Naive thymus-derived CD8-positive, alpha-beta T cell (primary cell): Measurements from ENCODE around the gene ACBD6. TPM values are rescaled to one million over a fixed set of nuclear protein-coding genes. Genes with fewer than 3 reads are reported as not detected.

Experiments used
- ATAC-seq, 2 donors: fragments of 150-1000 bp; cut with Tn5 transposase in 1 of 2; sonication (Bioruptor Pico), chemical (Tn5 transposase) in 1 of 2; 1 replicate in 1 of 2; 2 replicates in 1 of 2; pipeline ENCODE4 v1.10.0; 2021; ENCODE audit warnings: mild to moderate bottlenecking in 2 of 2, moderate library complexity in 2 of 2
- POLR2A ChIA-PET: fragments of 350-600 bp; sonication (Branson Sonifier 250); formaldehyde crosslinking; loops from one replicate; lab custom pipeline; 2021; ENCODE audit warnings: antibody characterized with exemption; lab: Charles Lee
- DNase-seq, 10 donors: peaks; one replicate each; pipeline versions ENCODE4 v3.0.0 to v3.0.0-alpha.2; 2020 to 2022
- H3K27ac Mint-ChIP-seq, 10 donors: one replicate each; pipeline ENCODE4 v1.8.0; 2020 to 2022; ENCODE audit warnings: mild to moderate bottlenecking in 10 of 10, mixed read lengths in 10 of 10, moderate library complexity in 4 of 10, inconsistent platforms in 1 of 10
- H3K27me3 Mint-ChIP-seq, 5 donors: one replicate each; pipeline ENCODE4 v1.8.0; 2021 to 2022; ENCODE audit warnings: mixed read lengths in 5 of 5
- H3K36me3 Mint-ChIP-seq, 3 donors: one replicate each; pipeline ENCODE4 v1.8.0; 2020 to 2022; ENCODE audit warnings: mixed read lengths in 3 of 3, mild to moderate bottlenecking in 2 of 3, inconsistent platforms in 1 of 3
- H3K4me1 Mint-ChIP-seq, 4 donors: one replicate each; pipeline ENCODE4 v1.8.0; 2021 to 2022; ENCODE audit warnings: mixed read lengths in 4 of 4
- H3K4me3 Mint-ChIP-seq, 10 donors: one replicate each; pipeline ENCODE4 v1.8.0; 2020 to 2022; ENCODE audit warnings: mild to moderate bottlenecking in 10 of 10, mixed read lengths in 10 of 10, moderate library complexity in 6 of 10, inconsistent platforms in 1 of 10
- H3K9me3 Mint-ChIP-seq, 9 donors: one replicate each; pipeline ENCODE4 v1.8.0; 2020 to 2022; ENCODE audit warnings: mixed read lengths in 9 of 9, mild to moderate bottlenecking in 3 of 9, inconsistent platforms in 1 of 9, moderate library complexity in 1 of 9
- polyA plus RNA-seq, 3 donors: library from polyadenylated mRNA; unstranded; fragments of 300-500 nt; fragmentation: Illumina TruSeq; gene quantifications; one replicate each; pipeline ENCODE4 v1.2.3, GENCODE V29; 2021
- total RNA-seq, 8 experiments: library from RNA in 2 of 8; stranded (reverse) in 2 of 8; gene quantifications; one replicate each; pipeline ENCODE4 v1.2.3 and lab custom pipeline; 2021 to 2026

The ACBD6 gene
- total and polyA plus RNA-seq, 5 experiments from 2014 or later: 45.8 to 63.6 (median 46.4) TPM

GRCh38 chr1:180277476-180278193, 224.7 kb downstream of the ACBD6 start:
- POLR2A ChIA-PET: no interaction called here
- peak overlapping the region in 1 of 10 donors; percentile 43 for H3K27ac Mint-ChIP-seq

DNA sequence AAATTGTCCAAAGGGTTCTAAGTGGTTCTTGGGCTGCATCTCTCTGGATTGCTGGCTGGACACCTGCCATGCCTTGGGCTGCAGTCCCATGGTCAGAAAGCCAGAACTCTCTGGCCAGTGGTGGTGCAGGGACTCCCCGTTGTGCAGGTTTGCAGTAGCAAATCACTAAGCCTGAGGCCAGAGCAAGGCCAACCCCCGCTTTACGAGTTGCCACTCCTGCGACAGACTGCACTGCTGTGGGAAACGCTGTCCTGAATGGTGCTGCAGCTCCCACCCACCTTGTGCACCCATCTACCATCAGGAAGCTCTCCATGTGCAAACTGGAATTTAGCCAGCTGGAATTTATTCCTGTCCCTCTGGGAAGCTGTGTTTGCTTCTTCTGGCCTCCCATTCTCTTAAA, 226.7 kb downstream of the ACBD6 start:
- no peaks in the 10 kb centered on the region for H3K27me3 Mint-ChIP-seq
- H3K4me3 Mint-ChIP-seq: no peak overlapping the region
- no peak for DNase-seq
- H3K9me3 Mint-ChIP-seq: no peaks in the 10 kb centered on the region
- POLR2A ChIA-PET: no interaction called here
- ATAC-seq: no peak
- H3K27ac Mint-ChIP-seq: no peak overlapping the region
- H3K36me3 Mint-ChIP-seq: peaks cover 11 to 48% (median 39%) of the 10 kb centered on the region in 3 donors
- peaks cover 0 to 5% (median 1%) of the 10 kb centered on the region in 4 donors for H3K4me1 Mint-ChIP-seq

More at GRCh38 chr1:180277476-180278193, 224.7 kb downstream of the ACBD6 start:
- H3K36me3 Mint-ChIP-seq: peaks cover 13 to 63% (median 43%) of the 10 kb centered on the region in 3 donors
- no peak overlapping the region for H3K4me3 Mint-ChIP-seq
- ATAC-seq (no peak), DNase-seq (no peak)
- no peaks in the 10 kb centered on the region for H3K27me3 Mint-ChIP-seq
- H3K4me1 Mint-ChIP-seq: peaks cover 0 to 5% (median 0%) of the 10 kb centered on the region in 4 donors
- no peaks in the 10 kb centered on the region for H3K9me3 Mint-ChIP-seq

GRCh38 chr1:180274221-180274620, 228.2 kb downstream of the ACBD6 start:
- H3K4me1 Mint-ChIP-seq: peaks cover 0 to 5% (median 2%) of the 10 kb centered on the region in 4 donors
- H3K4me3 Mint-ChIP-seq: no peak overlapping the region
- POLR2A ChIA-PET: no interaction called here
- no peaks in the 10 kb centered on the region for H3K27me3 Mint-ChIP-seq
- H3K36me3 Mint-ChIP-seq: peaks cover 6 to 39% (median 34%) of the 10 kb centered on the region in 3 donors
- no peaks in the 10 kb centered on the region for H3K9me3 Mint-ChIP-seq
- ATAC-seq (no peak), DNase-seq (no peak)
- no peak overlapping the region for H3K27ac Mint-ChIP-seq

DNA sequence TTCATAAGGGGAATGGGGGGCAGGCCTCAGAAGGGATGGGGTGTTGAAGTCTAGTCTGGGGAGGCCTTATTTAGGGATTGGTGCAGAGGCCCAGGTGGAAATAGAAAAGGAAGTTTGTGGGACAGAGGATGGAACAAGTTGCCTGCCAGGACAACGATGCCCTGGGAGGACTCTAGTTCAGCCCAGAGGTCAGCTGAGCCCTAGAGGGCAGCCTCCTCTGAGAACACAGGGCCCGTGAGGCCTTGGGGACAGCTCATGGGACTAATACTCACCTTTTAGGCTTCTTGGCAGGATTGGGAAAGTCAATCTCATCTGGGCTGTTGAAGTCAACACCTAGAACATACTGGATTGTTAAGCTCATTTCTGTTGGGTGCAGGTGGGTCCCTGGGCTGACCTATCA, 229.3 kb downstream of the ACBD6 start:
- H3K27ac Mint-ChIP-seq: peak overlapping the region in 1 of 10 donors; percentile 41
- peaks cover 6 to 31% (median 24%) of the 10 kb centered on the region in 3 donors for H3K36me3 Mint-ChIP-seq
- H3K9me3 Mint-ChIP-seq: no peaks in the 10 kb centered on the region
- POLR2A ChIA-PET: no interaction called here
- no peak overlapping the region for H3K4me3 Mint-ChIP-seq
- H3K27me3 Mint-ChIP-seq: no peaks in the 10 kb centered on the region
- ATAC-seq: no peak
- H3K4me1 Mint-ChIP-seq: peaks cover 0 to 4% (median 0%) of the 10 kb centered on the region in 4 donors
- no peak for DNase-seq

GRCh38 chr1:180272395-180272794, 230.0 kb downstream of the ACBD6 start:
- no peak overlapping the region for H3K4me3 Mint-ChIP-seq
- H3K27me3 Mint-ChIP-seq: no peaks in the 10 kb centered on the region
- no peaks in the 10 kb centered on the region for H3K9me3 Mint-ChIP-seq
- H3K36me3 Mint-ChIP-seq: peaks cover 6 to 24% (median 17%) of the 10 kb centered on the region in 3 donors
- H3K4me1 Mint-ChIP-seq: peaks cover 0 to 5% (median 0%) of the 10 kb centered on the region in 4 donors
- ATAC-seq: no peak
- H3K27ac Mint-ChIP-seq: peak overlapping the region in 2 of 10 donors; percentile 58 to 80
- POLR2A ChIA-PET: no interaction called here
- DNase-seq: no peak

GRCh38 chr1:180271272-180272255, 230.8 kb downstream of the ACBD6 start:
- H3K4me1 Mint-ChIP-seq: peaks cover 0 to 5% (median 0%) of the 10 kb centered on the region in 4 donors
- H3K27me3 Mint-ChIP-seq: no peaks in the 10 kb centered on the region
- H3K36me3 Mint-ChIP-seq: peaks cover 6 to 20% (median 17%) of the 10 kb centered on the region in 3 donors
- POLR2A ChIA-PET: no interaction called here
- DNase-seq: no peak
- H3K9me3 Mint-ChIP-seq: no peaks in the 10 kb centered on the region
- no peak overlapping the region for H3K4me3 Mint-ChIP-seq
- ATAC-seq: no peak
- peak overlapping the region in 5 of 10 donors; percentile 22 to 87 (median 53) for H3K27ac Mint-ChIP-seq

- no peak for ATAC-seq
- POLR2A ChIA-PET: no interaction called here
- no peak overlapping the region for H3K4me3 Mint-ChIP-seq
- H3K36me3 Mint-ChIP-seq: peaks cover 6 to 18% (median 14%) of the 10 kb centered on the region in 3 donors
- H3K4me1 Mint-ChIP-seq: peaks cover 0 to 5% (median 0%) of the 10 kb centered on the region in 4 donors
- peak overlapping the region in 8 of 10 donors; percentile 17 to 87 (median 34) for H3K27ac Mint-ChIP-seq
- no peak for DNase-seq
- no peaks in the 10 kb centered on the region for H3K9me3 Mint-ChIP-seq
- H3K27me3 Mint-ChIP-seq: no peaks in the 10 kb centered on the region
Measured at GRCh38 chr1:180270530-180271271, 231.7 kb downstream of the ACBD6 start.

GRCh38 chr1:180269645-180270529, 232.5 kb downstream of the ACBD6 start:
- DNase-seq (no peak), ATAC-seq (no peak)
- POLR2A ChIA-PET: no interaction called here
- Mint-ChIP-seq H3K27ac (peak overlapping the region in 4 of 10 donors; percentile 48 to 60 (median 54)), H3K9me3 (no peaks in the 10 kb centered on the region), H3K4me1 (peaks cover 0 to 5% (median 1%) of the 10 kb centered on the region in 4 donors), H3K27me3 (no peaks in the 10 kb centered on the region), H3K36me3 (peaks cover 3 to 11% (median 11%) of the 10 kb centered on the region in 3 donors), H3K4me3 (no peak overlapping the region)

- Mint-ChIP-seq H3K36me3 (peaks cover 0 to 3% (median 0%) of the 10 kb centered on the region in 3 donors), H3K4me1 (peaks cover 0 to 5% (median 1%) of the 10 kb centered on the region in 4 donors), H3K27me3 (no peaks in the 10 kb centered on the region), H3K27ac (no peak overlapping the region), H3K4me3 (no peak overlapping the region), H3K9me3 (no peaks in the 10 kb centered on the region)
- POLR2A ChIA-PET: no interaction called here
- no peak for ATAC-seq
- no peak for DNase-seq
Measured at GRCh38 chr1:180268556-180269075, 233.8 kb downstream of the ACBD6 start.

GRCh38 chr1:180267761-180268555, 234.4 kb downstream of the ACBD6 start:
- Mint-ChIP-seq H3K4me3 (no peak overlapping the region), H3K27ac (peak overlapping the region in 3 of 10 donors; percentile 4 to 68 (median 29))

More at GRCh38 chr1:180267761-180268555, 234.4 kb downstream of the ACBD6 start:
- POLR2A ChIA-PET: interaction anchor here (0.6 kb wide), 1 partner anchor 405 kb away, joined by 3 read pairs; no protein-coding TSS in a partner anchor
- H3K27me3 Mint-ChIP-seq: no peaks in the 10 kb centered on the region
- peaks cover 0 to 2% (median 0%) of the 10 kb centered on the region in 3 donors for H3K36me3 Mint-ChIP-seq
- ATAC-seq: no peak
- H3K9me3 Mint-ChIP-seq: no peaks in the 10 kb centered on the region
- DNase-seq: no peak
- peaks cover 0 to 5% (median 1%) of the 10 kb centered on the region in 4 donors for H3K4me1 Mint-ChIP-seq
